Measurements from ENCODE around the gene DHRS4. TPM values are rescaled to one million over a fixed set of nuclear protein-coding genes. Genes with fewer than 3 reads are reported as not detected.
"Not testable (repeated sequence)": the region's sequence is repeated elsewhere in the genome, so short reads cannot be mapped to it uniquely, and the experiment has no call there.

Gene DHRS4
- total and polyA plus RNA-seq, 9 donors = 14.4 to 31.4 (median 26.3) TPM

GRCh38 chr14:23974041-23974440, 20.5 kb downstream of the DHRS4 start:
- H3K27ac ChIP-seq (ENCODE audit: low read length); H3K9me3 ChIP-seq (replicated peaks; ENCODE audit: control insufficient read depth, low read depth, low read length); H3K4me3 ChIP-seq (ENCODE audit: low read length); H3K4me1 ChIP-seq (ENCODE audit: control insufficient read depth, insufficient read depth, low read length); H3K27me3 ChIP-seq (ENCODE audit: control insufficient read depth, insufficient read depth, low read length); DNase-seq; H3K36me3 ChIP-seq (ENCODE audit: control insufficient read depth, insufficient read depth, low read length): not testable (repeated sequence)

GRCh38 chr14:23977208-23977607, 23.6 kb downstream of the DHRS4 start:
- H3K4me3 ChIP-seq (ENCODE audit: low read length); H3K36me3 ChIP-seq (ENCODE audit: control insufficient read depth, insufficient read depth, low read length); H3K4me1 ChIP-seq (ENCODE audit: control insufficient read depth, insufficient read depth, low read length); DNase-seq; H3K27ac ChIP-seq (ENCODE audit: low read length); H3K9me3 ChIP-seq (replicated peaks; ENCODE audit: control insufficient read depth, low read depth, low read length); H3K27me3 ChIP-seq (ENCODE audit: control insufficient read depth, insufficient read depth, low read length): not testable (repeated sequence)
- WGBS (ENCODE audit: insufficient coverage) = no CpG with 5 or more reads among the region's 2 CpGs

DNA sequence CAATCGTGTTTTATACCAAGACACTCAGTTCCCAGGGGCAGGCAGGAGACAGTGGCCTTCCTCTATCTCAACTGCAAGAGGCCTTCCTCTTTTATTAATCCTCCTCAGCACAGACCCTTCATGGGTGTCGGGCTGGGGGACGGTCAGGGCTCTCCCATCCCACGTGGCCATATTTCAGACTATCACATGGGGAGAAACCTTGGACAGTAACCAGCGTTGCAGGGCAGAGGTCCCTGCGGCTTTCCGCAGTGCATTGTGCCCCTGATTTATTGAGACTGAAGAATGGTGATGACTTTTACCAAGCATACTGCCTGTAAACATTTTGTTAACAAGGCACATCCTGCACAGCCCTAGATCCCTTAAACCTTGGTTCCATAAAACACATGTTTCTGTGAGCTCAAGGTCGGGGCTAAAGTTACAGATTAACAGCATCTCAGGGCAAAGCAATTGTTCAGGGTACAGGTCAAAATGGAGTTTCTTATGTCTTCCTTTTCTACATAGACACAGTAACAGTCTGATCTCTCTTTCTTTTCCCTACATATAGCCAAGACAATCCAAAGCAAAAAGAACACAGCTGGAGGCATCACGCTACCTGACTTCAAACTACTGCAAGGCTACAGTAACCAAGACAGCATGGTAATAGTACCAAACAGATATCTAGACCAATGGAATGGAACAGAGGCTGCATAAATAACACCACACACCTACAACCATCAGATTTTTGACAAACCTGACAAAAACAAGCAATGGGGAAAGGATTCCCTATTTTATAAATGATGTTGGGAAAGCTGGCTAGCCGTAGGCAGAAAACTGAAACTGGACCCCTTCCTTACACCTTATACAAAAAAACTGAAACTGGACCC, 28.6 kb downstream of the DHRS4 start:
- not testable (repeated sequence) for H3K27ac ChIP-seq (ENCODE audit: low read length); DNase-seq; H3K9me3 ChIP-seq (replicated peaks; ENCODE audit: control insufficient read depth, low read depth, low read length); H3K27me3 ChIP-seq (ENCODE audit: control insufficient read depth, insufficient read depth, low read length); H3K36me3 ChIP-seq (ENCODE audit: control insufficient read depth, insufficient read depth, low read length); H3K4me3 ChIP-seq (ENCODE audit: low read length); H3K4me1 ChIP-seq (ENCODE audit: control insufficient read depth, insufficient read depth, low read length)
- 100% methylated on average over 1 of the region's 10 CpGs for WGBS (ENCODE audit: insufficient coverage)

DNA sequence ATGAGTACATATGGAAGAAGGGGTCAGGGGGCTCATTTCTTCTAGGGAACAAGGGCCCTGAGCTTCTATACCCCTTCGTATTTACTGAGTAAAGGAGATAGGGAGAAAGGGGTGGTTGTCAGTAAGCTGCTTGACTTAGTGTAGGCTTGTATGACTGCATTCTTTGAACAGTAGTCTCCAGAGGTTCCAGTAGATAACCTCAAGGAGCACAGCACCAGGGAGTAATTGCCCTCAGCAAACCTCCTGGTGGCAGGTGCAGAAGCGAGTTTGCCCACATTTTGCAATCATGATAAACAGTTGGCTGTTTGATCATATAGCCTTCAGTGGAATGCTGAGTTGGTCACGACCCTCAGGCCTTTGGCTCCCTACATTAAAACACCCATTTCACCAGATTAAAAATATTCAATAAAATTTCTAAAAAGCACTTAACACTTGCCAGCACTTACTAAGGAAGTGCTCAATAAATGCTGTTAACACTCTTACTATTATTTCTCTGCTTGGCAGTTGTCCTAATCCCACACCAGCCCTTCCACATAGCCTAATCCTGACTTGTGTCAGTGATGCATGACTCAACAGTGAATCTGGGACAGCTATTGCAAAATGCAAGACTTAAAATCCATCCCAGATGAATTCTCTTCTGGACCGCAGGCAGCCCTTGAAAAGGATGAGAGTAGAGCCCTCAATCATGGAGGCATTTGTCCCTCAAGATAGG, 31.5 kb downstream of the DHRS4 start:
- no CpG with 5 or more reads among the region's 4 CpGs for WGBS (ENCODE audit: insufficient coverage)
- no peaks in the 10 kb centered on the region for H3K27me3 ChIP-seq (ENCODE audit: control insufficient read depth, insufficient read depth, low read length)
- peak; percentile 48 for DNase-seq
- H3K36me3 ChIP-seq (ENCODE audit: control insufficient read depth, insufficient read depth, low read length) = no peaks in the 10 kb centered on the region
- no peak overlapping the region for H3K27ac ChIP-seq (ENCODE audit: low read length)
- no peak overlapping the region for H3K4me3 ChIP-seq (ENCODE audit: low read length)
- peaks cover 21% of the 10 kb centered on the region for H3K4me1 ChIP-seq (ENCODE audit: control insufficient read depth, insufficient read depth, low read length)
- H3K9me3 ChIP-seq (replicated peaks; ENCODE audit: control insufficient read depth, low read depth, low read length) = no peaks in the 10 kb centered on the region

GRCh38 chr14:23988223-23988606, 34.6 kb downstream of the DHRS4 start:
- peaks cover 22% of the 10 kb centered on the region for H3K4me1 ChIP-seq (ENCODE audit: control insufficient read depth, insufficient read depth, low read length)
- not testable (repeated sequence) for H3K27me3 ChIP-seq (ENCODE audit: control insufficient read depth, insufficient read depth, low read length); H3K9me3 ChIP-seq (replicated peaks; ENCODE audit: control insufficient read depth, low read depth, low read length); DNase-seq; H3K36me3 ChIP-seq (ENCODE audit: control insufficient read depth, insufficient read depth, low read length); H3K27ac ChIP-seq (ENCODE audit: low read length)
- no CpG with 5 or more reads among the region's 6 CpGs for WGBS (ENCODE audit: insufficient coverage)
- peak overlapping the region; percentile 47 for H3K4me3 ChIP-seq (ENCODE audit: low read length)

GRCh38 chr14:23988607-23989363, 35.2 kb downstream of the DHRS4 start, which contains the start of gene DHRS4L2:
TSS of gene DHRS4L2 (plus strand) at chr14:23988929. CDS start at chr14:23988948, 19 bp downstream.
- Histone ChIP-seq H3K27ac (ENCODE audit: low read length) (peak within 1 kb of the TSS; percentile 79), H3K4me1 (ENCODE audit: control insufficient read depth, insufficient read depth, low read length) (peaks cover 22% of the 10 kb centered on the region), H3K4me3 (ENCODE audit: low read length) (peak within 1 kb of the TSS; percentile 47)
- peak; percentile 80 for DNase-seq
- H3K9me3 ChIP-seq (replicated peaks; ENCODE audit: control insufficient read depth, low read depth, low read length); H3K27me3 ChIP-seq (ENCODE audit: control insufficient read depth, insufficient read depth, low read length); H3K36me3 ChIP-seq (ENCODE audit: control insufficient read depth, insufficient read depth, low read length): not testable (repeated sequence)
- WGBS (ENCODE audit: insufficient coverage) = 9% methylated on average over 16 of the region's 40 CpGs

GRCh38 chr14:23989734-23990445, 36.3 kb downstream of the DHRS4 start:
- not testable (repeated sequence) for DNase-seq

GRCh38 chr14:23990961-23991360, 37.4 kb downstream of the DHRS4 start:
- H3K36me3 ChIP-seq (ENCODE audit: control insufficient read depth, insufficient read depth, low read length); H3K27me3 ChIP-seq (ENCODE audit: control insufficient read depth, insufficient read depth, low read length); DNase-seq; H3K4me3 ChIP-seq (ENCODE audit: low read length); H3K27ac ChIP-seq (ENCODE audit: low read length); H3K9me3 ChIP-seq (replicated peaks; ENCODE audit: control insufficient read depth, low read depth, low read length): not testable (repeated sequence)
- WGBS (ENCODE audit: insufficient coverage) = no CpG with 5 or more reads among the region's 1 CpG
- peaks cover 22% of the 10 kb centered on the region for H3K4me1 ChIP-seq (ENCODE audit: control insufficient read depth, insufficient read depth, low read length)

More at GRCh38 chr14:23989734-23990445, 36.3 kb downstream of the DHRS4 start:
- 85% methylated on average over 2 of the region's 21 CpGs for WGBS (ENCODE audit: insufficient coverage)
- H3K27me3 ChIP-seq (ENCODE audit: control insufficient read depth, insufficient read depth, low read length); H3K4me3 ChIP-seq (ENCODE audit: low read length); H3K9me3 ChIP-seq (replicated peaks; ENCODE audit: control insufficient read depth, low read depth, low read length); H3K27ac ChIP-seq (ENCODE audit: low read length); H3K36me3 ChIP-seq (ENCODE audit: control insufficient read depth, insufficient read depth, low read length): not testable (repeated sequence)
- peaks cover 22% of the 10 kb centered on the region for H3K4me1 ChIP-seq (ENCODE audit: control insufficient read depth, insufficient read depth, low read length)

DNA sequence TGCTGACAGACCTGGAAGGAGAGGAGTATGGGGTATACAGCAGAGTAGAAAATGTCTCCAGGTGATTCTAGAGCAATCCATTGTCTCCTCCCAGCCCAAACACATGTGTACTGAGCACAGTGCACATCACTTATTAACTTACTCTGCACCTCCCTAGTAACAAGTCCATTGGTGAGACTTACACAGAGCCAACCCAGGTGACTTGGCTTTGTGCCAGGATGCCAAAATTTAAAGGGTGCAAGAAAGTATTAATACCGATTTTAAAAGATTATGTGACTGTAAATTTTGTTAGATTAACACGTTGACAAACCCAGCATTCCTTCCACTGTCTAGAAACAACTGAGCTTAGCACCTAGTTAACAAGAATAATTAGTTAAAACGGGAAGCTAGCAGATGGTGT, 39.5 kb downstream of the DHRS4 start:
- not testable (repeated sequence) for H3K36me3 ChIP-seq (ENCODE audit: control insufficient read depth, insufficient read depth, low read length); H3K27me3 ChIP-seq (ENCODE audit: control insufficient read depth, insufficient read depth, low read length); DNase-seq; H3K9me3 ChIP-seq (replicated peaks; ENCODE audit: control insufficient read depth, low read depth, low read length); H3K4me3 ChIP-seq (ENCODE audit: low read length); H3K27ac ChIP-seq (ENCODE audit: low read length)
- H3K4me1 ChIP-seq (ENCODE audit: control insufficient read depth, insufficient read depth, low read length) = peaks cover 15% of the 10 kb centered on the region
- no CpG with 5 or more reads among the region's 3 CpGs for WGBS (ENCODE audit: insufficient coverage)

Data from muscle of leg (tissue), 11 donors.